Measurements from ENCODE around the gene VASP.

Gene VASP

DNA sequence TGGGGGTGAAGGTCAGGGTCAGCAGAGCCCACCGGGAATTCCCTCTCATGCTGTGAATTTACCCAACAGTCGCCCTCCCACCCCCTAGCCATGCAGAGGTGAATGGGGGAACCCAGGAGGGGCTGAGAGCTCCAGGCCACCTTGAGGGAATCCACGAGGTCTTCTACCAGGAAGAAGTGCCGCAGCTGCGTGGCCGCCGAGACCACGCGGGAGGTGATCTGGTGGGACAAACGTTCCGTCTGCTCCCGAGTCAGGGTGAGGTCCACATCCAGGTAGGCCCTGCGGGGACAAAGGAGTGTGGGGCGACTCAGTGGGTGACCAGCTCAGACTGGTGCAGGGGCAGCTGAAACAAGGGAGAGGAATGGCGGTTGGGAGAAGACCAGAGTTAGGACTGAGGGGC is 18.6 kb upstream of the VASP start:
- no peaks in the 10 kb centered on the region for H3K4me1 ChIP-seq (ENCODE audit: control insufficient read depth, insufficient read depth, low read length)
- H3K36me3 ChIP-seq (ENCODE audit: control insufficient read depth, insufficient read depth, low read length): no peaks in the 10 kb centered on the region
- no peak overlapping the region for H3K4me3 ChIP-seq (ENCODE audit: low read length)
- H3K27ac ChIP-seq (ENCODE audit: low read length): no peak overlapping the region
- no CpG with 5 or more reads among the region's 15 CpGs for WGBS (ENCODE audit: insufficient coverage, insufficient read length)
- no peaks in the 10 kb centered on the region for H3K9me3 ChIP-seq (ENCODE audit: control insufficient read depth, insufficient read depth, low read length)
- H3K27me3 ChIP-seq (ENCODE audit: control insufficient read depth, insufficient read depth, low read length): no peaks in the 10 kb centered on the region
- no peak for DNase-seq (ENCODE audit: low read depth, low spot score)

DNA sequence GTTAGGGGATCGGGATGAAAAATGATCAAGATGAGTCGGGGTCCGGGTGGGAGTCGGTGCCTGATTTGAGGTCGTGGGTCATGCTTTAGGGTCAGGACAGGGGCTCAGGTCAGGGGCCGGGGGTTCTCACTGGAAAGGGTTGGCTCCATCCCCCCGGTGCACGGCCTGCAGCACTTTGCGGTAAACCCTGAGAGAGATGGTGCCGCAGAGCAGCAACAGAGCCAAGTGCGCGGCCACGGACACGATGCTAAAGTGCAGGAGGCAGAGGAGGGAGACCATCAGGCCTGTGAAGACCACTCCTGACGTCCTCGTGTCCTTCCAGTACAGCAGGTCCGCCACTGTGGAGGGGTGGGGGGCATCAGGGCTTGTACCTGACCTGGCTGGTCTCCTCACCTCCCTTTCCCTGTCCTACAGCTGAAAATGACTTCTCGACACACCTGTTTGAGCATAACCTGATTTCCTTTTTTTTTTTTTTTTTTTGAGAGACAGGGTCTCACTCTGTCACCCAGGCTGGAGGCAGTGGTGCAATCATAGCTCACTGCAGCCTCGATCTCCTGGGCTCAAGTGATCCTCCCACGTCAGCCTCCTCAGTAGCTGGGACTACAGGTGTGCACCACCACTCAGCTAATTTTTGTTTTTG is 17.9 kb upstream of the VASP start:
- Histone ChIP-seq H3K4me1 (ENCODE audit: control insufficient read depth, insufficient read depth, low read length) (no peaks in the 10 kb centered on the region), H3K27ac (ENCODE audit: low read length) (no peak overlapping the region), H3K9me3 (ENCODE audit: control insufficient read depth, insufficient read depth, low read length) (no peaks in the 10 kb centered on the region), H3K27me3 (ENCODE audit: control insufficient read depth, insufficient read depth, low read length) (no peaks in the 10 kb centered on the region), H3K36me3 (ENCODE audit: control insufficient read depth, insufficient read depth, low read length) (no peaks in the 10 kb centered on the region), H3K4me3 (ENCODE audit: low read length) (no peak overlapping the region)
- no peak for DNase-seq (ENCODE audit: low read depth, low spot score)
- 100% methylated on average over 3 of the region's 20 CpGs for WGBS (ENCODE audit: insufficient coverage, insufficient read length)

DNA sequence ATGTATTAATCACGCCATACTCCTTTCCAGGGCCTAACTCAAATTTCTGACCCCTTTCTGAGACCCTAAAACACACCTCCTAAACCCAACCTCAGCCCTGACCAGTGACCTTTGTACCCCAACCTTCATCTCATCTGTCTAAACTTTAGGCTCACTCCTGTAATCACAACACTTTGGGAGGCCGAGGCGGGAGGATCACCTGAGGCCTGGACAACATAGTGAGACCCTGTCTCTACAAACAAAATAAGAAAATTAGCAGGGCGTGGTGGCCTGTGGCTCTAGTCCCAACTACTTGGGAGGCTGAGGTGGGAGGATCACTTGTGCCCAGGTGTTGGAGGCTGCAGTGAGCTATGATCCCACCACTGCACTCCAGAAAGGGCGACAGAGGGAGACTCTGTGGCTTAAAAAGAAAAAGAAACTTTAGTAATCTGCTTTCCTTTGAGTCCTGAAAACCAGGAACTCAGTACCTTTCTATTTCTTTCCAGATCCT is 15.1 kb upstream of the VASP start:
- WGBS (ENCODE audit: insufficient coverage, insufficient read length): no CpG with 5 or more reads among the region's 5 CpGs
- Histone ChIP-seq H3K4me1 (ENCODE audit: control insufficient read depth, insufficient read depth, low read length) (no peaks in the 10 kb centered on the region), H3K27me3 (ENCODE audit: control insufficient read depth, insufficient read depth, low read length) (no peaks in the 10 kb centered on the region), H3K9me3 (ENCODE audit: control insufficient read depth, insufficient read depth, low read length) (no peaks in the 10 kb centered on the region), H3K4me3 (ENCODE audit: low read length) (peak overlapping the region; percentile 43; the same call in 1 of the 2 replicates), H3K27ac (ENCODE audit: low read length) (no peak overlapping the region), H3K36me3 (ENCODE audit: control insufficient read depth, insufficient read depth, low read length) (no peaks in the 10 kb centered on the region)
- no peak for DNase-seq (ENCODE audit: low read depth, low spot score)

DNA sequence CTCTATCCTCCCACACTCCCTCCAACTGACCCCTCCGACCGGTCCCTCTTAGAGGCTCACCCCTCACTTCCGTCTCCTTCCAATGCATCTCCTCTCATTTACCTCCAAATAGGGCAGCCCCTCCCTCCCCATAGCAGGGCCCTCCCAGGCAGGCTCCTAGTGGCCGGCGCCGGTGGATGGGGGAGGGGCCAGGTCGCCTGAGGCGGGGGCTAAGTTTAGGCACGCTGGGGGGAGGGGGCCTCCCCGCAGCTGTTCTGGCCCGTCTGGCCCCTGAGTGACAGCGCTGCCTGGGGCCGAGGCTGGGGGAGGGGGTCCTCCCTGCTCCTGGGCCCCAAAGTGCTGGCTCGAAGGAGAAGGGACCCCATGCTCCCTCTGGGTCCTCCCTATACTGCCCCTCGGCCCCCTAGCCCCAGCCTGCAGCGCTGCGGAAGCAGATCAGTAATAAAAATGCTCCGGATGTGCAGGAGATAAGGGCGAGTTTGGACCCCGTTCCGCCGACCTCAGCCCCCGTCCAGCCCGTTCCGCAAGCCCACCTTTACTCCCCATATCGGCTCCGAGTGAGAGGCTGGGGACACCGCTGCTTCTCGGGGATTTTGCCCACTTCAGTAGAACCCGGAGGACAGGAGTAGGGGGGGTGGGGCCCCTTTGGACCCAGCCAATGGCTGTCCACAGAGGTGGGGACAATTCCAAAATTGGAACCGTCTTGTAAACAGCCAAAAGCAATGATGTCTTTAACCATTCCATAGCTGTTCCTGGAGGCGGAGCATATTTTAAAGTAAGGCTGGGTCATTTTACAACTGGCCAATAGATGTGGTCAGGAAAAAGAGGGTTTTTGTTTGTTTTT is 14.4 kb upstream of the VASP start:
- H3K9me3 ChIP-seq (ENCODE audit: control insufficient read depth, insufficient read depth, low read length): no peaks in the 10 kb centered on the region
- no peak for DNase-seq (ENCODE audit: low read depth, low spot score)
- no peak overlapping the region for H3K27ac ChIP-seq (ENCODE audit: low read length)
- H3K36me3 ChIP-seq (ENCODE audit: control insufficient read depth, insufficient read depth, low read length): no peaks in the 10 kb centered on the region
- no peaks in the 10 kb centered on the region for H3K27me3 ChIP-seq (ENCODE audit: control insufficient read depth, insufficient read depth, low read length)
- H3K4me1 ChIP-seq (ENCODE audit: control insufficient read depth, insufficient read depth, low read length): no peaks in the 10 kb centered on the region
- WGBS (ENCODE audit: insufficient coverage, insufficient read length): no CpG with 5 or more reads among the region's 32 CpGs
- H3K4me3 ChIP-seq (ENCODE audit: low read length): peak overlapping the region; percentile 43; the same call in 1 of the 2 replicates

DNA sequence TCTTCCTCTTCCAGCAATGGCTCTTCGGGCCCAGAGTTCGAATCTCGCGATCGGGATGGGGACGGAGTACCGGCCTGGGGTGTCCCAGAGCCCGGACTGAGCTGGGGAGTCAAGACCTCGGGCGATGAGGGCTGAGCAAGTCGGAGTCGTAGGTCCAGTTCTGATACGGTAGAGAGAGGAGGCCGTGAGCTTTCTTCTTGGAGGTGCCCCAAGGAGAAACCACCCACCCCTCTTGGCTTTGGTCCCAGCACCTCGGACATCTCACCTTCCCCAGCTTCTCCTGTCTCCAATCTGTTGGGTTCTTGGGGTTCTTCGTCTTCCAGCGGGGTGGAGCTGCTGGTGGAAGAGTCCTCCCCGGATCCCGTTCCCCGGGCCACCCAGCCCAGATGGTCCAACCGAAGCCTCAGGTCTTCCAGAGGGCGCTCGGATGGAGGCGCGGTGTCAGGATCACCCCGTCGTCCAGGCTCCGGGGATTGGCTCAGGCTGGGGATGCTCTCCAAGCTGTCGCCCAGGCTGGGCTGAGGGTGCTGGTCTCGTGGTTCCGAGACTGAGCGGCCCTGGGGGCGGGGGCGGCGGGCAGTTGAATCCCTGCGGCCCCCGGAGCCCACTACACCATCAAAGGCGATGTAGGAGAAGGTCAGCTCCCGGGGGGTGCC is 12.9 kb upstream of the VASP start:
- DNase-seq (ENCODE audit: low read depth, low spot score): no peak
- H3K4me1 ChIP-seq (ENCODE audit: control insufficient read depth, insufficient read depth, low read length): 0 out of 2 replicates have a peak, but pooled peaks cover 4% of the 10 kb centered on the region
- no peaks in the 10 kb centered on the region for H3K27me3 ChIP-seq (ENCODE audit: control insufficient read depth, insufficient read depth, low read length)
- no peaks in the 10 kb centered on the region for H3K9me3 ChIP-seq (ENCODE audit: control insufficient read depth, insufficient read depth, low read length)
- no peak overlapping the region for H3K4me3 ChIP-seq (ENCODE audit: low read length)
- no CpG with 5 or more reads among the region's 39 CpGs for WGBS (ENCODE audit: insufficient coverage, insufficient read length)
- no peak overlapping the region for H3K27ac ChIP-seq (ENCODE audit: low read length)
- H3K36me3 ChIP-seq (ENCODE audit: control insufficient read depth, insufficient read depth, low read length): no peaks in the 10 kb centered on the region

DNA sequence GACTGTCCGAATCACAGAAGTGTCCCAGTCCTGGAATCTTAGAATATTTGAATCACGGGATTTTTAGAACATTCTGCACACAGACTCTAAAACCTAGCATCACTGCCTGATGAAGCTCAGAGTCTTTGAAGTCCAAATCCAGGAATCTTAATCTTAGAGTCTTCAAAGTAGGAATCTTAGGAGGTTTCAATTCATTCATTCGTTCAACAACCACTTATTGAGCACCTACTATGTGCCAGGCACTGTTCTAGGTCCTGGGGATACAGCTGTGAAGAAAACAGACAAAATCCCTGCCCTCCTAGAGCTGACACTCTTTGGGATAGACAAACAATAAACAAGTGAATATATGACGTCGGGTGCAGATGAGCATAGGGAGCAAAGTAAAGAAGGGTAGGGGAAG is 12.1 kb upstream of the VASP start:
- H3K27ac ChIP-seq (ENCODE audit: low read length): no peak overlapping the region
- peaks cover 4% of the 10 kb centered on the region; the same call in 1 of the 2 replicates for H3K4me1 ChIP-seq (ENCODE audit: control insufficient read depth, insufficient read depth, low read length)
- H3K27me3 ChIP-seq (ENCODE audit: control insufficient read depth, insufficient read depth, low read length): no peaks in the 10 kb centered on the region
- no peaks in the 10 kb centered on the region for H3K9me3 ChIP-seq (ENCODE audit: control insufficient read depth, insufficient read depth, low read length)
- WGBS (ENCODE audit: insufficient coverage, insufficient read length): no CpG with 5 or more reads among the region's 5 CpGs
- DNase-seq (ENCODE audit: low read depth, low spot score): no peak
- no peaks in the 10 kb centered on the region for H3K36me3 ChIP-seq (ENCODE audit: control insufficient read depth, insufficient read depth, low read length)
- H3K4me3 ChIP-seq (ENCODE audit: low read length): no peak overlapping the region

DNA sequence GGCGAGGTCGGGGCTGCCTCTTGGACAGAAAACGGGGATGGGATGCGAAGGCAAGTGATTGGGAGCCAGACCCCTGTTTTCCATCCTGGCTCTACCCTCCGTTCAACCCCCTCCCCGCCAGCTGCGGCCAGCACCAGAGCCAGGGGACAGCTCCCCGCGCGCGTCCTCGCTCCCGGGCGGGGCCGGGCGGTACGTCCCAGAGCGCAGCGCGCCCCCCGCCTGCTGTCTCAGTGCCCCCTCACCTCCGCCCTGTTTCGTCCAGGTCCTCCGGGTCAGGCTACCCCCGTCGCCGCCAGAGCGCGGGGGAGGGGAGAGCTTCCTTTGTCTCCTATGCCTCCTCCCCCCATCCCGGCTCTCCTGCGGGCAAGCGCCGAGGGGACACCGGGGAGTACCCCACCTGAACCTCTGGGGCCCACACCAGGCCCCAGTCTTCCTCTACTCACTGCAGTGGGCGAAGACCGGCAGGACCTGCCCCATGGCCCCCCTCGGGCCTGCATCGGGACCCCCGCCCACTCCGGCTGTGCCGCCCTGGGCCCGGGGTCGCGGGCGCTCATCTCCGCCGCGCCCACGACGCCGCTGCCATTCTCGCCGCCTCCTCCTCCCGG is 10.8 kb upstream of the VASP start:
- DNase-seq (ENCODE audit: low read depth, low spot score): no peak
- Histone ChIP-seq H3K36me3 (ENCODE audit: control insufficient read depth, insufficient read depth, low read length) (no peaks in the 10 kb centered on the region), H3K4me3 (ENCODE audit: low read length) (peak overlapping the region; percentile 72; the same call in 1 of the 2 replicates), H3K9me3 (ENCODE audit: control insufficient read depth, insufficient read depth, low read length) (no peaks in the 10 kb centered on the region), H3K4me1 (ENCODE audit: control insufficient read depth, insufficient read depth, low read length) (peaks cover 4% of the 10 kb centered on the region), H3K27ac (ENCODE audit: low read length) (no peak overlapping the region), H3K27me3 (ENCODE audit: control insufficient read depth, insufficient read depth, low read length) (no peaks in the 10 kb centered on the region)
- WGBS (ENCODE audit: insufficient coverage, insufficient read length): no CpG with 5 or more reads among the region's 54 CpGs

DNA sequence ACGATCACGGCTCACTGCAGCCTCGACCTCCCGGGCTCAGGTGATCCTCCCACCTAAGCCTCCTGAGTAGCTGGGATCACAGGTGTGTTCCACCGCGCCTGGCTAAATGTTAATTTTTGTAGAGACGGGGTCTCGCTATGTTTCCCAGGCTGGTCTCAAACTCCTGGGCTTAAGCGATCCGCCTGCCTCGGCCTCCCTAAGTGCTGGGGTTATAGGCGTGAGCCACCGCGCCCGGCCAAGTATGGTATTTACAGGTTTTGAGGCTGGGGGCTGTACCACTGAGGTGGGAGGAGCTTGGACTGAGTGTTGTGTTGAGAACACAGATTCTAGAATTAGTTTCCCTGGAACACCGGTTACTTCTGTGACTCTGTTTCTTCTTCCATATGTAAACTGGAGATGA is 9.5 kb upstream of the VASP start:
- peaks cover 8% of the 10 kb centered on the region for H3K4me1 ChIP-seq (ENCODE audit: control insufficient read depth, insufficient read depth, low read length)
- H3K27me3 ChIP-seq (ENCODE audit: control insufficient read depth, insufficient read depth, low read length): no peaks in the 10 kb centered on the region
- no peaks in the 10 kb centered on the region for H3K36me3 ChIP-seq (ENCODE audit: control insufficient read depth, insufficient read depth, low read length)
- H3K4me3 ChIP-seq (ENCODE audit: low read length): no peak overlapping the region
- WGBS (ENCODE audit: insufficient coverage, insufficient read length): no CpG with 5 or more reads among the region's 16 CpGs
- H3K27ac ChIP-seq (ENCODE audit: low read length): no peak overlapping the region
- no peaks in the 10 kb centered on the region for H3K9me3 ChIP-seq (ENCODE audit: control insufficient read depth, insufficient read depth, low read length)
- DNase-seq (ENCODE audit: low read depth, low spot score): no peak

DNA sequence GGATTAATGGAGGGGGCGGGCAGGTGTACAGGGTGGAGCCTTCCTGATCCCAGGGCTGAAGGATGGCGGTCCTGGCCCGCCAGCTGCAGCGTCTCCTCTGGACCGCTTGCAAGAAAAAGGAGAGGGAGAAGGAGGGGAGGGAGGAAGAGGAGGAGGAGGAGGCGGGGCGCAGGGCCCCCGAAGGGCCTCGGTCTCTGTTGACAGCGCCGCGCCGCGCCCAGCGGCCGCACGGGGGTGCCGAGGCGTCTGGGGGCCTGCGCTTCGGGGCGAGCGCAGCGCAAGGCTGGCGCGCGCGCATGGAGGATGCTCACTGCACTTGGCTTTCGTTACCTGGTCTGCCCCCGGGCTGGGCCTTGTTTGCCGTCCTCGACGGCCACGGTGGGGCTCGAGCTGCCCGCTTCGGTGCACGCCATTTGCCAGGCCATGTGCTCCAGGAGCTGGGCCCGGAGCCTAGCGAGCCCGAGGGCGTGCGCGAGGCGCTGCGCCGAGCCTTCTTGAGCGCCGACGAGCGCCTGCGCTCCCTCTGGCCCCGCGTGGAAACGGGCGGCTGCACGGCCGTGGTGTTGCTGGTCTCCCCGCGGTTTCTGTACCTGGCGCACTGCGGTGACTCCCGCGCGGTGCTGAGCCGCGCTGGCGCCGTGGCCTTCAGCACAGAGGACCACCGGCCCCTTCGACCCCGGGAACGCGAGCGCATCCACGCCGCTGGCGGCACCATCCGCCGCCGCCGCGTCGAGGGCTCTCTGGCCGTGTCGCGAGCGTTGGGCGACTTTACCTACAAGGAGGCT is 8.7 kb upstream of the VASP start, which contains the start of gene PPM1N:
PPM1N (plus strand) TSS at position 33 of the 785 bp plus-strand sequence; CDS start at position 63, 30 bp downstream.
- no CpG with 5 or more reads among the region's 89 CpGs for WGBS (ENCODE audit: insufficient coverage, insufficient read length)
- Histone ChIP-seq H3K27ac (ENCODE audit: low read length) (no peak within 1 kb of the TSS), H3K4me3 (ENCODE audit: low read length) (peak within 1 kb of the TSS; percentile 52; the same call in 1 of the 2 replicates), H3K36me3 (ENCODE audit: control insufficient read depth, insufficient read depth, low read length) (no peaks in the 10 kb centered on the region), H3K9me3 (ENCODE audit: control insufficient read depth, insufficient read depth, low read length) (no peaks in the 10 kb centered on the region), H3K27me3 (ENCODE audit: control insufficient read depth, insufficient read depth, low read length) (no peaks in the 10 kb centered on the region), H3K4me1 (ENCODE audit: control insufficient read depth, insufficient read depth, low read length) (peaks cover 8% of the 10 kb centered on the region)
- no peak for DNase-seq (ENCODE audit: low read depth, low spot score)
